Liver (tissue), 9 donors: ENCODE results near the gene RGS13. TPM values are rescaled to one million over a fixed set of nuclear protein-coding genes. Genes with fewer than 3 reads are reported as not detected.

Experiments used
- DNase-seq: peaks from one replicate; pipeline ENCODE4 v3.0.0-alpha.2; 2017; ENCODE audit warnings: low spot score
- H3K27ac ChIP-seq, 2 donors: one replicate each; pipeline ENCODE4 v1.7.0; 2013; ENCODE audit warnings: inconsistent platforms in 2 of 2, low read length in 2 of 2, control low read depth in 1 of 2, low read depth in 1 of 2, mild to moderate bottlenecking in 1 of 2
- H3K27me3 ChIP-seq, 4 donors: one replicate each; pipeline versions ENCODE4 v1.6.1 to v1.7.0; 2013; ENCODE audit warnings: low read length in 3 of 4, inconsistent platforms in 1 of 4, mild to moderate bottlenecking in 1 of 4, moderate library complexity in 1 of 4; ENCODE audit not compliant: control insufficient read depth in 4 of 4, insufficient read depth in 4 of 4
- H3K36me3 ChIP-seq, 4 donors: one replicate each; pipeline versions ENCODE4 v1.6.1 to v1.7.0; 2013; ENCODE audit warnings: low read length in 3 of 4, mild to moderate bottlenecking in 3 of 4, low read depth in 1 of 4, moderate library complexity in 1 of 4; ENCODE audit not compliant: control insufficient read depth in 4 of 4, insufficient read depth in 3 of 4
- H3K4me1 ChIP-seq, 4 donors: one replicate each; pipeline versions ENCODE4 v1.6.1 to v1.7.0; 2013; ENCODE audit warnings: low read length in 3 of 4, mild to moderate bottlenecking in 3 of 4, moderate library complexity in 1 of 4; ENCODE audit not compliant: control insufficient read depth in 4 of 4, insufficient read depth in 4 of 4
- H3K4me3 ChIP-seq, 3 donors: one replicate each; pipeline versions ENCODE4 v1.6.1 to v1.7.0; 2013; ENCODE audit warnings: low read length in 3 of 3, control low read depth in 1 of 3, low read depth in 1 of 3, mild to moderate bottlenecking in 1 of 3
- H3K9ac ChIP-seq, 2 donors: one replicate each; pipeline ENCODE4 v1.7.0; 2013; ENCODE audit warnings: low read length in 2 of 2, mild to moderate bottlenecking in 2 of 2, moderate library complexity in 2 of 2, control low read depth in 1 of 2, low read depth in 1 of 2
- H3K9me3 ChIP-seq, 4 donors: one replicate each; pipeline versions ENCODE4 v1.6.1 to v1.7.0; 2013; ENCODE audit warnings: low read length in 3 of 4; ENCODE audit not compliant: control insufficient read depth in 4 of 4
- CTCF ChIP-seq: fragments of 150-350 bp; IDR thresholded peaks from 2 replicates; pipeline ENCODE4 v1.5.1; 2017; ENCODE audit warnings: improper control_type of control experiment, low read depth, low read length; ENCODE audit not compliant: missing input control
- FOXA1 ChIP-seq: IDR thresholded peaks from 2 replicates; pipeline ENCODE4 v1.6.1; 2016; ENCODE audit warnings: antibody characterized with exemption
- FOXA2 ChIP-seq: IDR thresholded peaks from 2 replicates; pipeline ENCODE4 v1.6.1; 2016; ENCODE audit warnings: antibody characterized with exemption
- GABPA ChIP-seq, 2 donors: IDR thresholded peaks in 1 of 2; conservative IDR thresholded peaks in 1 of 2; 2 replicates each; pipeline ENCODE4 v1.6.1; 2016; ENCODE audit warnings: antibody characterized with exemption in 2 of 2, mild to moderate bottlenecking in 1 of 2, moderate library complexity in 1 of 2
- HNF4A ChIP-seq, 2 donors: conservative IDR thresholded peaks; 2 replicates each; pipeline ENCODE4 v1.6.1; 2016; ENCODE audit warnings: antibody characterized with exemption in 2 of 2, mild to moderate bottlenecking in 2 of 2
- HNF4G ChIP-seq: IDR thresholded peaks from 2 replicates; pipeline ENCODE4 v1.6.1; 2016; ENCODE audit warnings: antibody characterized with exemption
- JUND ChIP-seq, 2 donors: IDR thresholded peaks; 2 replicates each; pipeline ENCODE4 v1.6.1; 2016; ENCODE audit warnings: antibody characterized with exemption in 2 of 2
- MAX ChIP-seq: IDR thresholded peaks from 2 replicates; pipeline ENCODE4 v1.6.1; 2016; ENCODE audit warnings: antibody characterized with exemption
- NR2F2 ChIP-seq: IDR thresholded peaks from 2 replicates; pipeline ENCODE4 v1.6.1; 2016; ENCODE audit warnings: antibody characterized with exemption
- RAD21 ChIP-seq, 2 donors: IDR thresholded peaks; 2 replicates each; pipeline ENCODE4 v1.6.1; 2016; ENCODE audit warnings: antibody characterized with exemption in 2 of 2, mild to moderate bottlenecking in 2 of 2
- REST ChIP-seq: IDR thresholded peaks from 2 replicates; pipeline ENCODE4 v1.6.1; 2016; ENCODE audit warnings: antibody characterized with exemption, mild to moderate bottlenecking
- RXRA ChIP-seq, 2 donors: IDR thresholded peaks; 2 replicates each; pipeline ENCODE4 v1.6.1; 2017 to 2018; ENCODE audit warnings: antibody characterized with exemption in 2 of 2, mild to moderate bottlenecking in 1 of 2
- SP1 ChIP-seq: IDR thresholded peaks from 2 replicates; pipeline ENCODE4 v1.6.1; 2018; ENCODE audit warnings: antibody characterized with exemption, mild to moderate bottlenecking
- TAF1 ChIP-seq: conservative IDR thresholded peaks from 2 replicates; pipeline ENCODE4 v1.6.1; 2016; ENCODE audit warnings: antibody characterized with exemption, mild to moderate bottlenecking
- YY1 ChIP-seq: IDR thresholded peaks from 2 replicates; pipeline ENCODE4 v1.6.1; 2016; ENCODE audit warnings: antibody characterized with exemption, mild to moderate bottlenecking
- ZBTB33 ChIP-seq: IDR thresholded peaks from 2 replicates; pipeline ENCODE4 v1.6.1; 2016; ENCODE audit warnings: antibody characterized with exemption
- WGBS: extraction: QIAGEN DNeasy Blood & Tissue Kit; methylation state at CpG from one replicate; pipeline ENCODE4 v1.1.7; 2013; 5-methylcytosine and 5-hydroxymethylcytosine counted together
- polyA plus RNA-seq, 2 donors: library from polyadenylated mRNA; stranded (reverse) in 1 of 2; unstranded in 1 of 2; fragments of 200-250 nt in 1 of 2; fragments of >200 nt in 1 of 2; fragmentation: Nextera tagmentation in 1 of 2; extraction: Ambion mirVana in 1 of 2; gene quantifications; one replicate each; pipeline versions ENCODE4 v1.2.1 to v1.2.3, GENCODE V29; 2013 to 2015
- total RNA-seq, 2 donors: library from RNA; depleted of rRNA; stranded (reverse); fragments of >200 nt; gene quantifications; one replicate each; pipeline ENCODE4 v1.2.3, GENCODE V29; 2014
- TF ChIP-seq, protein P1 (sequence below): IDR thresholded peaks from 2 replicates; pipeline ENCODE4 v1.6.1; 2016; ENCODE audit warnings: antibody characterized with exemption
- donor health status: healthy.
- donor health status: healthy.
- donor health status: healthy.
- donor health status: healthy.
- donor health status: healthy.

Gene RGS13
- total and polyA plus RNA-seq, 4 donors: under 0.01 to 0.05 TPM; not detected in 2

DNA sequence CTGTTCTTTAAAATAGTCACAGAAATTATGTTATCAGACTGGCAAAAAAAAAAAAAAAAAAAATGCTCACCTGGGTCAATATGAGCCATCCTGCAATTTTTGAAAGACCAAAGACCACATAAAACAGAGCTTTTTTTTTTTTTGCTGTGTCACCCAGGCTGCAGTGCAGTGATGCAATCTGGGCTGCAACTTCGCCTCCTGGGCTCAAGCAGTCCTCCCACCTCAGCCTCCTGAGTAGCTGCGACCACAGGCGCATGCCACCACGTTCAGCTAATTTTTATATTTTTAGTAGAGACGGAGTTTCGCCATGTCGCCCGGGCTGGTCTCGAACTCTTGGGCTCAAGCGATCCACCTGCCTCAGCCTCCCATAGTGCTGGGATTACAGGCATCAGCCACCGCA is 62.8 kb downstream of the RGS13 start:
- no peaks in the 10 kb centered on the region for H3K27me3 ChIP-seq
- no peaks in the 10 kb centered on the region for H3K9me3 ChIP-seq
- peaks cover 0 to 6% (median 4%) of the 10 kb centered on the region in 4 donors for H3K4me1 ChIP-seq
- no peaks in the 10 kb centered on the region for H3K36me3 ChIP-seq
- no peak overlapping the region for H3K4me3 ChIP-seq
- H3K9ac ChIP-seq: no peak overlapping the region
- no peak overlapping the region for H3K27ac ChIP-seq
- no peak for DNase-seq
- TF ChIP-seq JUND (IDR thresholded peaks at IDR 0.05) (no peak), YY1 (no peak), MAX (no peak), NR2F2 (no peak), HNF4A (conservative IDR thresholded peaks at IDR 0.05) (peak in 1 of 2 donors; percentile 10), RAD21 (IDR thresholded peaks at IDR 0.05) (no peak), SP1 (no peak)
- TF ChIP-seq, protein P1, sequence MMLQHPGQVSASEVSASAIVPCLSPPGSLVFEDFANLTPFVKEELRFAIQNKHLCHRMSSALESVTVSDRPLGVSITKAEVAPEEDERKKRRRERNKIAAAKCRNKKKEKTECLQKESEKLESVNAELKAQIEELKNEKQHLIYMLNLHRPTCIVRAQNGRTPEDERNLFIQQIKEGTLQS: no peak
- 95% methylated on average over 11 of the region's 11 CpGs for WGBS

DNA sequence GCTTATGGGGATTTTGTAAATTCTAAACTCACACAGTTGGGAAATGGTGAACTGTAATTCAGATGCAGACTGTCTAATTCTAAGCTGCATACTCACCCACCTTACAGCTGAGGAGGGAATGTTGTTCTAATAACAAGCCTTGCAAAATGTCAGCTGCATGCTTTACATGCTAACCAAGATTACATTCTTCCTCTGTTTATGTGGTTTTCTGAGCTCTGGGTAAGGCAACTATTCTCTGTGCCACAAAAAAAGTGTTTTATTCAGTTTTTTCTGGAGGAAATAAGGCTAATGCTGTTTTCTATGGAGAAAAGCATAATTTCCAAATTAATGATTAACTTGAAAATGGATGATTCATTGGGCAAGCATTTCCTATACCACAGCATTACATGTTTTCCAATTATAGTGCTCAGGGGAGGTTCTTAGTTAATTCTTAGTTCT is 64.9 kb downstream of the RGS13 start:
- Histone ChIP-seq H3K36me3 (no peaks in the 10 kb centered on the region), H3K27ac (no peak overlapping the region), H3K9ac (no peak overlapping the region), H3K4me3 (no peak overlapping the region), H3K9me3 (no peaks in the 10 kb centered on the region), H3K4me1 (peaks cover 0 to 6% (median 4%) of the 10 kb centered on the region in 4 donors), H3K27me3 (no peaks in the 10 kb centered on the region)
- no peak for DNase-seq
- TF ChIP-seq REST: no peak
- no peak for TF ChIP-seq HNF4G
- no peak for TF ChIP-seq MAX
- no peak for TF ChIP-seq GABPA (IDR thresholded peaks at IDR 0.05 in 1 of 2, conservative IDR thresholded peaks at IDR 0.05 in 1 of 2)
- TF ChIP-seq, protein P1: no peak

- Histone ChIP-seq H3K9ac (no peak overlapping the region), H3K4me3 (no peak overlapping the region), H3K27ac (peak overlapping the region in 1 of 2 donors; percentile 12), H3K9me3 (no peaks in the 10 kb centered on the region), H3K4me1 (peaks cover 0 to 6% (median 4%) of the 10 kb centered on the region in 4 donors), H3K36me3 (no peaks in the 10 kb centered on the region), H3K27me3 (no peaks in the 10 kb centered on the region)
- WGBS: 34% methylated on average over 4 of the region's 4 CpGs
- no peak for DNase-seq
- TF ChIP-seq, protein P1: peak; percentile 38
- peak; percentile 87 for TF ChIP-seq FOXA2
- TF ChIP-seq RXRA (IDR thresholded peaks at IDR 0.05): peak; percentile 58 to 77
- TF ChIP-seq MAX: no peak
- TF ChIP-seq ZBTB33: no peak
- peak; percentile 52 to 60 for TF ChIP-seq HNF4A (conservative IDR thresholded peaks at IDR 0.05)
- no peak for TF ChIP-seq SP1
- no peak for TF ChIP-seq CTCF
- TF ChIP-seq FOXA1: peak; percentile 53
- no peak for TF ChIP-seq GABPA (IDR thresholded peaks at IDR 0.05 in 1 of 2, conservative IDR thresholded peaks at IDR 0.05 in 1 of 2)
- TF ChIP-seq RAD21 (IDR thresholded peaks at IDR 0.05): peak; percentile 13 to 28
- no peak for TF ChIP-seq TAF1
- no peak for TF ChIP-seq HNF4G
Observed at GRCh38 chr1:192702212-192702902, 66.4 kb downstream of the RGS13 start.
